EL (cell line): ENCODE results near the gene TRHDE.

Source experiments
- DNase-seq: peaks from one replicate; pipeline ENCODE4 v3.0.0-alpha.2; 2016

Gene TRHDE, protein sequence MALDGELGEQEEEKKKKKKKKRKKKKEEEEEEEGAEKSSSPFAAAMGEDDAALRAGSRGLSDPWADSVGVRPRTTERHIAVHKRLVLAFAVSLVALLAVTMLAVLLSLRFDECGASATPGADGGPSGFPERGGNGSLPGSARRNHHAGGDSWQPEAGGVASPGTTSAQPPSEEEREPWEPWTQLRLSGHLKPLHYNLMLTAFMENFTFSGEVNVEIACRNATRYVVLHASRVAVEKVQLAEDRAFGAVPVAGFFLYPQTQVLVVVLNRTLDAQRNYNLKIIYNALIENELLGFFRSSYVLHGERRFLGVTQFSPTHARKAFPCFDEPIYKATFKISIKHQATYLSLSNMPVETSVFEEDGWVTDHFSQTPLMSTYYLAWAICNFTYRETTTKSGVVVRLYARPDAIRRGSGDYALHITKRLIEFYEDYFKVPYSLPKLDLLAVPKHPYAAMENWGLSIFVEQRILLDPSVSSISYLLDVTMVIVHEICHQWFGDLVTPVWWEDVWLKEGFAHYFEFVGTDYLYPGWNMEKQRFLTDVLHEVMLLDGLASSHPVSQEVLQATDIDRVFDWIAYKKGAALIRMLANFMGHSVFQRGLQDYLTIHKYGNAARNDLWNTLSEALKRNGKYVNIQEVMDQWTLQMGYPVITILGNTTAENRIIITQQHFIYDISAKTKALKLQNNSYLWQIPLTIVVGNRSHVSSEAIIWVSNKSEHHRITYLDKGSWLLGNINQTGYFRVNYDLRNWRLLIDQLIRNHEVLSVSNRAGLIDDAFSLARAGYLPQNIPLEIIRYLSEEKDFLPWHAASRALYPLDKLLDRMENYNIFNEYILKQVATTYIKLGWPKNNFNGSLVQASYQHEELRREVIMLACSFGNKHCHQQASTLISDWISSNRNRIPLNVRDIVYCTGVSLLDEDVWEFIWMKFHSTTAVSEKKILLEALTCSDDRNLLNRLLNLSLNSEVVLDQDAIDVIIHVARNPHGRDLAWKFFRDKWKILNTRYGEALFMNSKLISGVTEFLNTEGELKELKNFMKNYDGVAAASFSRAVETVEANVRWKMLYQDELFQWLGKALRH

DNA sequence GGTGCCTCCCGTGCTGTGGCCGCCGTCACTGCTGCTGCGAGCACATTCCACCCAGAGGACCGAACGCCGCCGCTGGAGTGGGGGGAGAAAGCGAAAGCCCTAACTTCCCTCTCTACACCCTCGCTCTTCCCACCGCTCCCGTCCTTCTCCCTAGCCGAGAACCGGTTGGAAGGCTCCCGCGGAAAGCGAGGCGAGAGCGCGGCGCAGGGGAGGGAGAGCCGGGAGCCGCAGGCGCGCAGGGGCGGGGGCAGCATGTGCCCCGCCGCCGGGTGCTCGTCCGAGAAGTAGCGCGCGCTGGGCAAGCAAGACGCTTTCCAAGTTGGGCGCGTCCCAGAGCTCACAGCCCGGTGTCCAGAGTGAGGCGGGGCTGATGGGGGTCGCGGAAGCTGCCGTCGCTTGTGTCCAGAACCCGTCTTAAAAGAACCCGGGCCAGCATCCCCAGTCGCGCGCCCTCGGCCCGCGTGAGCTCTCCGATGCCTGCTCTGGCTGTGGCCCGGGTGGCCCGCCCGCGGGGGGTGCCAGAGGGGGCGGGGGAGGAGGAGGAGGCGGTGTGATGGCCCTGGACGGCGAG lies at the start of gene TRHDE:
Gene TRHDE, plus strand, starts transcription at position 280 of the 571 bp plus-strand sequence. Its CDS starts 274 bp downstream, at position 554.
- peak; percentile 74 for DNase-seq

DNA sequence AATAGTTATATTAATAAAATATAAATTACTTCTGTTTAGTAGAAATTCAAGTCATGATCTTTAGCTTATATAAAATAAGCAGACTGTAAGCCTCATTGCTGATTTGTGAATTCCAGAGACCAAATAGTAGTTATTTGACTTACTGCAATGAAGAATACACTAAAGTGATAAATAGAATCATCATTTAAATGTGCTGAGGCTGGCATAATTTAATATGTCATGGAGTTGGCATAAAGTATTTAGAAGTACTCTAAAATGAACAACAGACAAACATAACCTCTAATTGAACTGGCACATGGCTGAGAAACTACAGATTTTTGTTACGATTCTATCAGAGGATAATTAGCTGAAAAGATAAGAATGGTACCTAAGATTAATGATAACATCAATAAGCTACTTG lies 45.7 kb upstream of the TRHDE start:
- DNase-seq: no peak

GRCh38 chr12:72228424-72228823 lies 43.7 kb upstream of the TRHDE start:
- DNase-seq: no peak

DNA sequence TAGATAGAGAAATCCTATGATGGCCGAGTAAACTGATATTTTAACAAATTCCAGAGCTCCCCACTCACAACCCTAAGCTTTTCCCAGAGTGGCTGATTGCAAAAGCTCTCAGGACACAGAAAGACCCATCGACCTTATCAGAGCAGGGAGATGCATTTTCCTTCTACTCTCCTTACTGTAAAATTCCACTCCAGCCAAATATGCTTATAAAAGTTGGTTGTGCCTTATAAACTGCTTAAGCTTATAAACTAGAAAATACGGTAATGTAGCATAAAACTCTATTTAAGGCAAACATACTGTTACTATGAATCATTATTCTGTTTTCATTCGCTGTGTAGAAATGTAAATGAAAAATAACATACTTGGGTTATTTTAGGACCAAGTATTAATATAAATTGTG lies 41.6 kb upstream of the TRHDE start:
- DNase-seq: peak; percentile 84

DNA sequence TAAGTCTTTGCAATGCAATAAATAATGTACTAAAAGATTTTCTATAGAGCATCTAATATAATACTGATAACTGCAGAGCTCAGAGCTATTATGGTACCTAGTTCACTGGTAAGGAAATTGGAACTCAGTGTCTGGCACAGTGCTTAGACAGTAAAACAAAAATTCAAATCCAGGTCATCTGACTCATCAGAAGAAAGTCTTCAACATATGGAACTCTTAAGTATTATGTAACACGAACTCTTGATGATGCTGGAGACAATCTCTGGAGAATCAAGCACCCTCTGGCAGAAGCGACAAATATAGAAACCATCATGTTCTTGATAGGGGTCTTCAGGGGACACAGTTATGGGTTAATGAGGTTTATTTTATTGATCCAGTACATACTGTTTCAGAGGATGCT lies 37.3 kb upstream of the TRHDE start:
- DNase-seq: peak; percentile 33

GRCh38 chr12:72236071-72236705 lies 36.0 kb upstream of the TRHDE start:
- peak; percentile 68 for DNase-seq

GRCh38 chr12:72241552-72241951 lies 30.6 kb upstream of the TRHDE start:
- no peak for DNase-seq

GRCh38 chr12:72242946-72243345 lies 29.2 kb upstream of the TRHDE start:
- DNase-seq: no peak

DNA sequence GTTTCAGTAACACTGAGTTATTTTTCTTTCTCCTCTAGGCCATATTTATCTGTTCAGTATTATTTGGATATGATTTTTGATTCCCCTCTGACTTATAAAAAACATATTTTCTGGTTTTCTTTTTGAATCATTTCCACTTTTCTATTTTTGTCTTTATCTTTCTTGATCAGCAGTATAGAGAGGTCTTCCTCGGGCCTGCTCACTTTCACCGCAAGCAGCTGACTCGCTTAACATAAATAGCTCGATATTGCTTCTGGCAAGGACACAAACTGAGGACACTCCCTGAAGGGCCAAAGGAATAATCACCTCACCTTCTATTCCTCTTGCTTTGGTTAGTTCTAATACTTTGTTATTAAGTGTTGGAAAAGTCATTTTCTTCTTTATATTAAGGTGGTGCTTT lies 25.8 kb upstream of the TRHDE start:
- peak; percentile 32 for DNase-seq

DNA sequence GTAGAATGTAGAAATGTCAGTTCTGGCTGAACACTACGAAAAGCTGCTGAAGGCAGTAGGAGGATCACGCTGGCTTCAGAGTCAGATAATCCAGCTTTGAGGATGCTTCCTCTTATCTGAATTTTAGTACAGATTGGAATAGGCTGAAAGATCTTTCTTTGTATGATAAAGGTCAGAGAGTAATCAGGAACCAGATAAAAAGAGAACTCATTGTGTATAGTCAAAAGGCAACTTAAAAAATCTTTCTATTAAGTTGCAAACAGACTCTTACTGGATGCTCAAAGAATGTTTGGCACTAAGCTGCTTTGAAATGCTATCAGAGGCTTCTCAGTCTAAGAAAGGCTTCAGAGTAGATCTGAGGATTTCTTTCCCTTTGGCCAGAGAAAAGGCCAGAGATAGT lies 21.8 kb upstream of the TRHDE start:
- DNase-seq: no peak

DNA sequence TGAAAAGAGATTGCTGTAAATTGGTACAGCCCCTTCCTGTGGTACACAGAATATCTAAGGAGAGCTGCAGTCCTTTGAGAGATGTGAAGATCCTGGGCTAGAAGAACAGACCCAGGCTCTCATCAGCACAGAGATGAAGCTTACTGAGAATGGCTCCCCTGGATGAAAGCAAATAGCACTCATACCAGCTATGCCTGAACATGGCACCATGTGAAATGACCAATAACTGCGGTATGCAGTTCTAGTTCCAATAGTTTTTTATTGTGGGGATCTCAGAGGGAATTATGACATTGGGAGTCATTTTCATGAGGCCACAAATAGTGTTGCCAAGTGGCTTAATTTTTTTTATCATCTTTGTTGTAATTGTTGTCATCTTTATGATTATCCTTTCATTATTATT lies 15.4 kb upstream of the TRHDE start:
- DNase-seq: peak; percentile 60

GRCh38 chr12:72261885-72262284 lies 10.3 kb upstream of the TRHDE start:
- DNase-seq: no peak

- peak; percentile 43 for DNase-seq
Observed at GRCh38 chr12:72264548-72265175, 7.5 kb upstream of the TRHDE start.

DNA sequence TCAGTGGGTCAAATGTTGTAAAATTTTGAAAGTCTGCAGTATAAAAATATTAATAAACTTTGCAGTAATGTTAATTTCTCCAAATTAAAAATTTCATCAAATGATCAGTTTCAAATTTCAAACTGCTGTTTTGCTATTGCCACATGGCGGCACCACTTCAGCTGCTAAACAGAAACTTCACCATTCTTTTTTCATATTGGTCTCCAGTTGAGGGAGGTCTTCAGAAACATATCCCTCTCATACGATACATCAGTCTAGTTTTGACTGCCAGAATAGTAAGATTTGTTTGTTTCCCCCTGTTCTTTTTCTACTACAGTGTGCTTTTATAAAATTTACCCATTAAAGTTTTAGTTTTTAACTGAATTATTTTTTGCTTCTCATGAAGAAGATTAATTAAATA lies 4.2 kb upstream of the TRHDE start:
- peak; percentile 55 for DNase-seq

DNA sequence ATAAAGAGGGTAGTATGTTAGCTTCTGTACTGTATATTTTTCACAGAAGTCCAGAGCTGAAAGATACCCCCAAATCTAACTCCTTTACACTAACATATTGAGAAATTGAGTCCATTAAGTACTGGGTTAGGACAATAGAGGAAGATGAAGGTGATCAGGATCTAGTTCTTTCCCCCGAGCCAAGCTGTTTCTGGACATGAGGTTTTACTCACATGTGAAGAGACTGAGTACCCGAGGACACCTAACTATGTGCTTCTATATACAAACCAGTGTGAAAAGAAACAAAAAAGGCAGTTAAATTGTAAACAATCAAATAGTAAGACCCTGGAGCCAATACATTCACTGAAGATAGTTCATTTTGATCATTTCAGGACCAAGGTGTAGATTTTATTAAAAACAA lies 3.8 kb upstream of the TRHDE start:
- DNase-seq: peak; percentile 21

- DNase-seq: peak; percentile 26
Observed at GRCh38 chr12:72269491-72269890, 2.7 kb upstream of the TRHDE start.

GRCh38 chr12:72270246-72270645 lies 1.9 kb upstream of the TRHDE start:
- peak; percentile 25 for DNase-seq

DNA sequence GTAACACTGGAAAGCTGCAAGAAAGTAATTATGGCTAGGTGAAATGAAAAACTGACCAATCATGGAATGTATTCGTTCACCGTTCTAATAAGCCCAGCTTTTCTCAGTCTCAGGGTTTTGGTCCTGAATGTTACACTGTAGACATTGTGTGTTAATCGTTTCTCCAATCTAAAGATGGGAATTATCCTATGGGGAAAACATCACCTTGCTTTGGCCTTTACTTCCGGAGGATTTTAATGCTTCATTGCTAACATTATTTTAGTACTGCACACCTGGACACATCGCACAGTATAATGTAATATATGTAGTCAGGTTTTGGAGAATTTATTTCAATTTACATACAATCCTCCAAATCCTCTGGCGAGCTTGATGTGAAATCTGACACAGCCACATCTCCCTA lies 1.2 kb upstream of the TRHDE start:
- DNase-seq: peak; percentile 21

GRCh38 chr12:72271451-72272090 lies 599 bp upstream of the TRHDE start:
- DNase-seq: peak; percentile 77

DNA sequence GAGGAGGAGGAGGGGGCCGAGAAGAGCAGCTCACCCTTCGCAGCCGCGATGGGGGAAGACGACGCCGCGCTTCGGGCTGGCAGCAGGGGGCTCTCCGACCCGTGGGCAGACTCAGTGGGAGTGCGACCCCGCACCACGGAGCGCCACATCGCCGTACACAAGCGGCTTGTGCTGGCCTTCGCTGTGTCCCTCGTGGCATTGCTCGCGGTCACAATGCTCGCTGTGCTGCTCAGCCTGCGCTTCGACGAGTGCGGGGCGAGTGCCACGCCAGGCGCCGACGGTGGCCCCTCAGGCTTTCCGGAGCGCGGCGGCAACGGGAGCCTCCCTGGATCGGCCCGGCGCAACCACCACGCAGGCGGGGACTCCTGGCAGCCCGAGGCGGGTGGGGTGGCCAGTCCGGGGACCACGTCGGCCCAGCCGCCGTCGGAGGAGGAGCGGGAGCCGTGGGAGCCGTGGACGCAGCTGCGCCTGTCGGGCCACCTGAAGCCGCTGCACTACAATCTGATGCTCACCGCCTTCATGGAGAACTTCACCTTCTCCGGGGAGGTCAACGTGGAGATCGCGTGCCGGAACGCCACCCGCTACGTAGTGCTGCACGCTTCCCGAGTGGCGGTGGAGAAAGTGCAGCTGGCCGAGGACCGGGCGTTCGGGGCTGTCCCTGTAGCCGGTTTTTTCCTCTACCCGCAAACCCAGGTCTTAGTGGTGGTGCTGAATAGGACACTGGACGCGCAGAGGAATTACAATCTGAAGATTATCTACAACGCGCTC lies 745 bp downstream of the TRHDE start:
- peak; percentile 65 for DNase-seq

- DNase-seq: no peak
Observed at GRCh38 chr12:72273499-72273837, 1.3 kb downstream of the TRHDE start.
